HTERT RPE-1 (cell line): ENCODE data around the gene WNT11.

Source experiments
- in situ Hi-C: fragments of 300-500 bp; cut with MboI; formaldehyde crosslinking; loops from 4 replicates; pipeline ENCODE4 v1.14.3; 2020; ENCODE audit warnings: low sequenced_read_pairs

Gene WNT11

GRCh38 chr11:76219243-76219642 lies 12.9 kb upstream of the WNT11 start:
- in situ Hi-C loops = no loop called here

GRCh38 chr11:76218449-76219178 lies 12.3 kb upstream of the WNT11 start:
- in situ Hi-C loops = no loop called here

- in situ Hi-C loops = no loop called here
Measured at GRCh38 chr11:76217653-76218160, 11.4 kb upstream of the WNT11 start.

- in situ Hi-C loops = no loop called here
Measured at GRCh38 chr11:76216536-76217325, 10.4 kb upstream of the WNT11 start.

- in situ Hi-C loops = no loop called here
Measured at GRCh38 chr11:76215941-76216340, 9.6 kb upstream of the WNT11 start.

- in situ Hi-C loops = no loop called here
Measured at GRCh38 chr11:76214968-76215548, 8.8 kb upstream of the WNT11 start.

GRCh38 chr11:76214186-76214585 lies 7.9 kb upstream of the WNT11 start:
- in situ Hi-C loops = no loop called here

- in situ Hi-C loops = no loop called here
Measured at GRCh38 chr11:76212086-76213035, 6.1 kb upstream of the WNT11 start.

GRCh38 chr11:76210931-76211851 lies 4.9 kb upstream of the WNT11 start:
- in situ Hi-C loops = no loop called here

- in situ Hi-C loops = no loop called here
Measured at GRCh38 chr11:76209973-76210930, 4.0 kb upstream of the WNT11 start.

GRCh38 chr11:76209375-76209972 lies 3.2 kb upstream of the WNT11 start:
- in situ Hi-C loops = no loop called here

GRCh38 chr11:76208438-76209374 lies 2.4 kb upstream of the WNT11 start:
- in situ Hi-C loops = no loop called here

GRCh38 chr11:76207642-76208401 lies 1.5 kb upstream of the WNT11 start:
- in situ Hi-C loops = no loop called here

- in situ Hi-C loops = no loop called here
Measured at GRCh38 chr11:76206077-76206326, 300 bp downstream of the WNT11 start.

- in situ Hi-C loops = no loop called here
Measured at GRCh38 chr11:76205252-76206076, 838 bp downstream of the WNT11 start.

GRCh38 chr11:76203937-76204336 lies 2.4 kb downstream of the WNT11 start:
- in situ Hi-C loops = no loop called here
